H1 (cell line): ENCODE results near the gene TDRD5. TPM values are rescaled to one million over a fixed set of nuclear protein-coding genes. Genes with fewer than 3 reads are reported as not detected.

Experiments
- CTCF ChIA-PET: fragments of 300-600 bp; sonication (Branson Sonifier 250); formaldehyde crosslinking; loops from one replicate; lab custom pipeline; 2021; ENCODE audit not compliant: partially characterized antibody; lab: Charles Lee
- POLR2A ChIA-PET: fragments of 300-600 bp; sonication (Branson Sonifier 250); formaldehyde crosslinking; loops from one replicate; lab custom pipeline; 2021; ENCODE audit warnings: inconsistent platforms; ENCODE audit not compliant: partially characterized antibody; lab: Charles Lee
- DNase-seq, 2 experiments: peaks; one replicate each; pipeline versions ENCODE4 v3.0.0 to v3.0.0-alpha.2; 2010 to 2022; ENCODE audit warnings: low spot score in 2 of 2, low read depth in 1 of 2, mixed read lengths in 1 of 2
- FAIRE-seq: peaks from 2 replicates; lab custom pipeline; 2011; peaks lifted over from hg19 to GRCh38; lab: Jason Lieb, UNC
- H2AFZ ChIP-seq: 2 replicates; pipeline ENCODE4 v1.8.1; 2012; ENCODE audit warnings: low read length, inconsistent platforms
- H2AK5ac ChIP-seq: 2 replicates; pipeline ENCODE4 v1.6.1; 2013; ENCODE audit warnings: low read depth, low read length
- H2BK120ac ChIP-seq: replicated peaks from 2 replicates; pipeline ENCODE3; 2013; ENCODE audit warnings: low read depth, low read length, inconsistent platforms
- H2BK12ac ChIP-seq: 2 replicates; pipeline ENCODE4 v1.6.1; 2013; ENCODE audit warnings: low read depth, low read length
- H2BK15ac ChIP-seq: 2 replicates; pipeline ENCODE4 v1.6.1; 2013; ENCODE audit warnings: low read length
- H2BK20ac ChIP-seq: 2 replicates; pipeline ENCODE4 v1.6.1; 2013; ENCODE audit warnings: low read length
- H2BK5ac ChIP-seq: 2 replicates; pipeline ENCODE4 v1.6.1; 2013; ENCODE audit warnings: low read depth, low read length
- H3K14ac ChIP-seq: 2 replicates; pipeline ENCODE4 v1.6.1; 2013; ENCODE audit warnings: inconsistent platforms; ENCODE audit not compliant: insufficient read length
- H3K18ac ChIP-seq: 2 replicates; pipeline ENCODE4 v1.6.1; 2013; ENCODE audit warnings: low read length; ENCODE audit errors: extremely low read depth
- H3K23ac ChIP-seq: 2 replicates; pipeline ENCODE4 v1.6.1; 2013; ENCODE audit warnings: inconsistent platforms; ENCODE audit not compliant: insufficient read length
- H3K23me2 ChIP-seq: 2 replicates; pipeline ENCODE4 v1.6.1; 2013; ENCODE audit warnings: low read depth, low read length
- H3K27ac ChIP-seq: 2 replicates; pipeline ENCODE4 v1.6.1; 2011; ENCODE audit warnings: low read depth, low read length, inconsistent platforms
- H3K27me3 ChIP-seq, 4 experiments: replicated peaks in 1 of 4; 1 replicate in 1 of 4; 2 replicates in 3 of 4; pipeline versions ENCODE4 v1.6.1 to v1.8.1; 2011 to 2013; ENCODE audit warnings: low read length in 3 of 4, mild to moderate bottlenecking in 3 of 4, inconsistent platforms in 2 of 4, mixed read lengths in 2 of 4, moderate library complexity in 1 of 4; ENCODE audit not compliant: control insufficient read depth in 3 of 4, insufficient read depth in 3 of 4; ENCODE audit errors: extremely low read depth in 1 of 4
- H3K36me3 ChIP-seq, 4 experiments: 2 replicates each; pipeline versions ENCODE4 v1.6.1 to v1.8.1; 2011 to 2013; ENCODE audit warnings: mild to moderate bottlenecking in 4 of 4, low read length in 3 of 4, moderate library complexity in 2 of 4, control low read depth in 1 of 4, inconsistent platforms in 1 of 4; ENCODE audit not compliant: insufficient read depth in 4 of 4, control insufficient read depth in 2 of 4
- H3K4ac ChIP-seq: replicated peaks from 2 replicates; pipeline ENCODE3; 2013; ENCODE audit warnings: low read length, low read depth, mixed read lengths, inconsistent platforms; ENCODE audit not compliant: insufficient read length
- H3K4me1 ChIP-seq, 4 experiments: replicated peaks in 1 of 4; 1 replicate in 1 of 4; 2 replicates in 3 of 4; pipeline versions ENCODE4 v1.6.1 to v1.8.1; 2011 to 2013; ENCODE audit warnings: low read length in 3 of 4, inconsistent platforms in 2 of 4, mixed read lengths in 1 of 4; ENCODE audit not compliant: insufficient read depth in 4 of 4, control insufficient read depth in 3 of 4
- H3K4me2 ChIP-seq, 2 experiments: 2 replicates each; pipeline versions ENCODE4 v1.6.1 to v1.8.1; 2011 to 2013; ENCODE audit warnings: low read depth in 2 of 2, low read length in 2 of 2, control low read depth in 1 of 2, inconsistent platforms in 1 of 2, mild to moderate bottlenecking in 1 of 2; ENCODE audit not compliant: insufficient read depth in 1 of 2
- H3K4me3 ChIP-seq, 4 experiments: fragments of 200-600, 300-600 bp in 1 of 4; sonication (generic), shearing (Covaris generic), sonication (Bioruptor Twin) in 1 of 4; 2 replicates each; pipeline versions ENCODE4 v1.5.1 to v1.8.1; 2011 to 2016; ENCODE audit warnings: low read length in 4 of 4, low read depth in 3 of 4, control low read depth in 2 of 4, inconsistent platforms in 2 of 4, mild to moderate bottlenecking in 2 of 4, mixed read lengths in 1 of 4, moderate library complexity in 1 of 4; ENCODE audit not compliant: insufficient read depth in 2 of 4; ENCODE audit errors: extremely low read depth in 1 of 4
- H3K56ac ChIP-seq: replicated peaks from 2 replicates; pipeline ENCODE3; 2013; ENCODE audit warnings: low read depth, mild to moderate bottlenecking, mixed read lengths, low read length, inconsistent platforms; ENCODE audit not compliant: insufficient read length
- H3K79me1 ChIP-seq: 2 replicates; pipeline ENCODE4 v1.6.1; 2013; ENCODE audit warnings: low read depth, low read length, control low read depth
- H3K79me2 ChIP-seq, 2 experiments: 2 replicates each; pipeline versions ENCODE4 v1.6.1 to v1.8.1; 2012 to 2013; ENCODE audit warnings: low read length in 2 of 2, mild to moderate bottlenecking in 2 of 2, inconsistent platforms in 1 of 2; ENCODE audit not compliant: insufficient read depth in 2 of 2, control insufficient read depth in 1 of 2
- H3K9ac ChIP-seq, 4 experiments: replicated peaks in 1 of 4; 1 replicate in 1 of 4; 2 replicates in 3 of 4; pipeline versions ENCODE4 v1.6.1 to v1.8.1; 2011 to 2013; ENCODE audit warnings: low read depth in 3 of 4, low read length in 3 of 4, control low read depth in 2 of 4, mild to moderate bottlenecking in 2 of 4, moderate library complexity in 2 of 4, inconsistent platforms in 1 of 4; ENCODE audit errors: extremely low read depth in 1 of 4
- H3K9me3 ChIP-seq, 2 experiments: 2 replicates each; pipeline versions ENCODE4 v1.6.1 to v1.8.1; 2012 to 2013; ENCODE audit warnings: mild to moderate bottlenecking in 2 of 2, moderate library complexity in 2 of 2, control low read depth in 1 of 2, inconsistent platforms in 1 of 2, low read depth in 1 of 2, low read length in 1 of 2, mixed read lengths in 1 of 2; ENCODE audit not compliant: insufficient read depth in 2 of 2
- H4K20me1 ChIP-seq, 2 experiments: replicated peaks in 1 of 2; 2 replicates each; pipeline versions ENCODE3 to v1.8.1; 2011 to 2013; ENCODE audit warnings: inconsistent platforms in 2 of 2, low read length in 2 of 2, mild to moderate bottlenecking in 1 of 2; ENCODE audit not compliant: insufficient read depth in 2 of 2, control insufficient read depth in 1 of 2
- H4K5ac ChIP-seq: 2 replicates; pipeline ENCODE4 v1.6.1; 2013; ENCODE audit warnings: low read length, low read depth, mixed read lengths, inconsistent platforms; ENCODE audit not compliant: insufficient read length
- H4K8ac ChIP-seq: 2 replicates; pipeline ENCODE4 v1.8.0; 2013; ENCODE audit warnings: mild to moderate bottlenecking, moderate library complexity, low read length, inconsistent platforms; ENCODE audit not compliant: insufficient read depth; ENCODE audit errors: extremely low read depth
- H4K91ac ChIP-seq: replicated peaks from 2 replicates; pipeline ENCODE3; 2013; ENCODE audit warnings: low read length, mixed read lengths, inconsistent platforms; ENCODE audit not compliant: insufficient read length
- CBX5 ChIP-seq: fragments of 300-800, 300-1000 bp; sonication (generic); IDR thresholded peaks from 2 replicates; pipeline ENCODE4 v1.7.1; 2016; ENCODE audit warnings: antibody characterized with exemption, low read length, low read depth
- CTBP2 ChIP-seq: IDR thresholded peaks from 2 replicates; pipeline ENCODE4 v1.7.0; 2011; ENCODE audit warnings: borderline replicate concordance, mild to moderate bottlenecking, moderate library complexity, mixed read lengths, low read length; ENCODE audit not compliant: insufficient read depth, insufficient read length
- KDM1A ChIP-seq: fragments of 200-600, 300-600 bp; sonication (generic); IDR thresholded peaks from 2 replicates; pipeline ENCODE4 v1.7.1; 2016; ENCODE audit warnings: mild to moderate bottlenecking, low read length, borderline replicate concordance
- RBBP5 ChIP-seq: IDR thresholded peaks from 2 replicates; pipeline ENCODE4 v1.7.1; 2012; ENCODE audit warnings: low read depth, mild to moderate bottlenecking, inconsistent platforms, low read length, moderate library complexity, borderline replicate concordance
- SIN3A ChIP-seq, 2 experiments: IDR thresholded peaks in 1 of 2; conservative IDR thresholded peaks in 1 of 2; 2 replicates each; pipeline ENCODE4 v1.6.1; 2011 to 2012; ENCODE audit warnings: low read length in 2 of 2, improper control_type of control experiment in 1 of 2, low read depth in 1 of 2, mild to moderate bottlenecking in 1 of 2
- SP2 ChIP-seq: IDR thresholded peaks from 2 replicates; pipeline ENCODE4 v1.6.1; 2012; ENCODE audit warnings: mild to moderate bottlenecking, low read length, inconsistent platforms
- TAF1 ChIP-seq: IDR thresholded peaks from 2 replicates; pipeline ENCODE4 v1.6.1; 2011; ENCODE audit warnings: mild to moderate bottlenecking, low read depth, low read length
- TBP ChIP-seq: IDR thresholded peaks from 2 replicates; pipeline ENCODE4 v1.6.1; 2011; ENCODE audit warnings: low read depth, low read length, improper control_type of control experiment
- WGBS, 2 experiments: shearing (Covaris generic) in 1 of 2; methylation state at CpG; one replicate each; pipeline versions ENCODE4 v1.1.6 to v1.1.7; 2013 to 2015; ENCODE audit warnings: low lambda C conversion rate in 2 of 2, mixed read lengths in 2 of 2, inconsistent platforms in 1 of 2, low coverage in 1 of 2, missing lambda C conversion rate in 1 of 2; ENCODE audit not compliant: insufficient replicate concordance in 2 of 2, insufficient coverage in 1 of 2, insufficient read length in 1 of 2; ENCODE audit errors: extremely low coverage in 1 of 2, missing lambda C conversion rate in 1 of 2; 5-methylcytosine and 5-hydroxymethylcytosine counted together
- polyA plus RNA-seq, 7 experiments: library from polyadenylated mRNA; depleted of rRNA in 3 of 7; stranded (reverse) in 5 of 7; unstranded in 2 of 7; fragments of >200 nt in 5 of 7; fragments of 200-250 nt in 2 of 7; gene quantifications; 1 replicate in 5 of 7; 2 replicates in 1 of 7; 4 replicates in 1 of 7; pipeline versions ENCODE4 v1.2.1 to v1.2.3, GENCODE V29; 2011 to 2013; ENCODE audit warnings: missing spikeins in 2 of 7, mixed read lengths in 2 of 7
- total RNA-seq: library from RNA; stranded (reverse); fragmentation: NEBNext Ultra II Directional; extraction: Animal tissue kit (Norgen Biotek cat#: 25700); gene quantifications from 2 replicates; pipeline ENCODE4 v1.2.1, GENCODE V29; 2021
- TF ChIP-seq, protein P1 (sequence below), 3 experiments: IDR thresholded peaks; 1 replicate in 2 of 3; 2 replicates in 1 of 3; pipeline versions ENCODE4 v1.5.1 to v1.6.1; 2011; ENCODE audit warnings: low read length in 3 of 3, mild to moderate bottlenecking in 3 of 3, inconsistent platforms in 2 of 3, low read depth in 1 of 3, moderate library complexity in 1 of 3; ENCODE audit not compliant: insufficient read depth in 1 of 3; ENCODE audit errors: control extremely low read depth in 1 of 3
- TF ChIP-seq, protein P2 (sequence below): IDR thresholded peaks from 2 replicates; pipeline ENCODE4 v1.6.1; 2012; ENCODE audit warnings: low read length, inconsistent platforms

Gene TDRD5
- total and polyA plus RNA-seq, 2 of the 8 experiments (the other 6 are each of a cell fraction or from before 2014, with no cell fraction given) = 0.53 to 1.4 TPM

DNA sequence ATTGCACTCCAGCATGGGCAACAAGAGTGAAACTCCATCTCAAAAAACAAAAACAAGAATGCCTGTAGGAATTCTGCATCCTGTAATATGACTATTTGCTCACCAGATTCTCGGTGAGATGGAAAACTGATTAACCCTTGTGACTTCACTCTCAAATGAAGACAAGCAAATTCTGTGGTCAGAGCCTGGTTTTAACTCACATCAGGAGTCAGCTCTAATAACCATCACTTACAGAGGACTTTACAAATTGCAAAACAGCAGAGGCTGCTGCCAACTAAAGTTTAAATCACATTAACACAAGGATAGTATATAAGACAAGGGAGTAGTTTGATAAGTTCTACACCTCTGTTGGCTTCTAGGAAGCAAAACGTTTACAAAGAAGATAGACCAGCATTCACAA, 115.8 kb downstream of the TDRD5 start:
- Histone ChIP-seq H3K9me3 (no peaks in the 10 kb centered on the region), H2BK120ac (no peak overlapping the region), H4K20me1 (no peaks in the 10 kb centered on the region), H3K14ac (no peak overlapping the region), H2BK20ac (no peak overlapping the region), H2BK15ac (no peak overlapping the region), H4K5ac (no peak overlapping the region), H3K9ac (no peak overlapping the region), H3K79me2 (no peaks in the 10 kb centered on the region), H2AFZ (no peak overlapping the region), H4K91ac (no peak overlapping the region), H2BK12ac (no peak overlapping the region), H3K56ac (no peak overlapping the region), H3K4me3 (no peak overlapping the region), H3K4me2 (no peak overlapping the region), H3K23ac (no peak overlapping the region), H3K18ac (no peak overlapping the region), H3K27ac (no peak overlapping the region), H3K23me2 (no peaks in the 10 kb centered on the region), H3K4me1 (no peaks in the 10 kb centered on the region), H3K27me3 (no peaks in the 10 kb centered on the region), H3K36me3 (no peaks in the 10 kb centered on the region), H2BK5ac (no peak overlapping the region), H3K79me1 (no peaks in the 10 kb centered on the region), H3K4ac (no peak overlapping the region), H4K8ac (no peak overlapping the region), H2AK5ac (no peak overlapping the region)
- POLR2A ChIA-PET = no interaction called here
- DNase-seq (no peak), FAIRE-seq (no peak)
- CTCF ChIA-PET = interaction anchor here (0.8 to 16.1 kb wide), 5 partner anchors 15 to 105 kb away, joined by 3 to 595 read pairs (median 4); no protein-coding TSS in a partner anchor
- 87% methylated on average over 2 of the region's 2 CpGs; no CpG with 5 or more reads in 1 of the 2 experiments for WGBS, 2 experiments
- TF ChIP-seq RBBP5 (no peak), CTBP2 (no peak), CBX5 (no peak), SIN3A (conservative IDR thresholded peaks at IDR 0.05 in 1 of 2, IDR thresholded peaks at IDR 0.05 in 1 of 2; ENCODE audit: low read depth in 1 of 2, low read length in 2 of 2) (no peak), TBP (no peak), KDM1A (no peak), TAF1 (no peak), SP2 (no peak)
- TF ChIP-seq, protein P1, sequence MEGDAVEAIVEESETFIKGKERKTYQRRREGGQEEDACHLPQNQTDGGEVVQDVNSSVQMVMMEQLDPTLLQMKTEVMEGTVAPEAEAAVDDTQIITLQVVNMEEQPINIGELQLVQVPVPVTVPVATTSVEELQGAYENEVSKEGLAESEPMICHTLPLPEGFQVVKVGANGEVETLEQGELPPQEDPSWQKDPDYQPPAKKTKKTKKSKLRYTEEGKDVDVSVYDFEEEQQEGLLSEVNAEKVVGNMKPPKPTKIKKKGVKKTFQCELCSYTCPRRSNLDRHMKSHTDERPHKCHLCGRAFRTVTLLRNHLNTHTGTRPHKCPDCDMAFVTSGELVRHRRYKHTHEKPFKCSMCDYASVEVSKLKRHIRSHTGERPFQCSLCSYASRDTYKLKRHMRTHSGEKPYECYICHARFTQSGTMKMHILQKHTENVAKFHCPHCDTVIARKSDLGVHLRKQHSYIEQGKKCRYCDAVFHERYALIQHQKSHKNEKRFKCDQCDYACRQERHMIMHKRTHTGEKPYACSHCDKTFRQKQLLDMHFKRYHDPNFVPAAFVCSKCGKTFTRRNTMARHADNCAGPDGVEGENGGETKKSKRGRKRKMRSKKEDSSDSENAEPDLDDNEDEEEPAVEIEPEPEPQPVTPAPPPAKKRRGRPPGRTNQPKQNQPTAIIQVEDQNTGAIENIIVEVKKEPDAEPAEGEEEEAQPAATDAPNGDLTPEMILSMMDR (IDR thresholded peaks at IDR 0.05; ENCODE audit: control extremely low read depth in 1 of 3, insufficient read depth in 1 of 3, low read depth in 1 of 3, low read length in 3 of 3) = no peak
- TF ChIP-seq, protein P2, sequence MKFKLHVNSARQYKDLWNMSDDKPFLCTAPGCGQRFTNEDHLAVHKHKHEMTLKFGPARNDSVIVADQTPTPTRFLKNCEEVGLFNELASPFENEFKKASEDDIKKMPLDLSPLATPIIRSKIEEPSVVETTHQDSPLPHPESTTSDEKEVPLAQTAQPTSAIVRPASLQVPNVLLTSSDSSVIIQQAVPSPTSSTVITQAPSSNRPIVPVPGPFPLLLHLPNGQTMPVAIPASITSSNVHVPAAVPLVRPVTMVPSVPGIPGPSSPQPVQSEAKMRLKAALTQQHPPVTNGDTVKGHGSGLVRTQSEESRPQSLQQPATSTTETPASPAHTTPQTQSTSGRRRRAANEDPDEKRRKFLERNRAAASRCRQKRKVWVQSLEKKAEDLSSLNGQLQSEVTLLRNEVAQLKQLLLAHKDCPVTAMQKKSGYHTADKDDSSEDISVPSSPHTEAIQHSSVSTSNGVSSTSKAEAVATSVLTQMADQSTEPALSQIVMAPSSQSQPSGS = no peak
